ENCODE results near the gene NEK9.

DNA sequence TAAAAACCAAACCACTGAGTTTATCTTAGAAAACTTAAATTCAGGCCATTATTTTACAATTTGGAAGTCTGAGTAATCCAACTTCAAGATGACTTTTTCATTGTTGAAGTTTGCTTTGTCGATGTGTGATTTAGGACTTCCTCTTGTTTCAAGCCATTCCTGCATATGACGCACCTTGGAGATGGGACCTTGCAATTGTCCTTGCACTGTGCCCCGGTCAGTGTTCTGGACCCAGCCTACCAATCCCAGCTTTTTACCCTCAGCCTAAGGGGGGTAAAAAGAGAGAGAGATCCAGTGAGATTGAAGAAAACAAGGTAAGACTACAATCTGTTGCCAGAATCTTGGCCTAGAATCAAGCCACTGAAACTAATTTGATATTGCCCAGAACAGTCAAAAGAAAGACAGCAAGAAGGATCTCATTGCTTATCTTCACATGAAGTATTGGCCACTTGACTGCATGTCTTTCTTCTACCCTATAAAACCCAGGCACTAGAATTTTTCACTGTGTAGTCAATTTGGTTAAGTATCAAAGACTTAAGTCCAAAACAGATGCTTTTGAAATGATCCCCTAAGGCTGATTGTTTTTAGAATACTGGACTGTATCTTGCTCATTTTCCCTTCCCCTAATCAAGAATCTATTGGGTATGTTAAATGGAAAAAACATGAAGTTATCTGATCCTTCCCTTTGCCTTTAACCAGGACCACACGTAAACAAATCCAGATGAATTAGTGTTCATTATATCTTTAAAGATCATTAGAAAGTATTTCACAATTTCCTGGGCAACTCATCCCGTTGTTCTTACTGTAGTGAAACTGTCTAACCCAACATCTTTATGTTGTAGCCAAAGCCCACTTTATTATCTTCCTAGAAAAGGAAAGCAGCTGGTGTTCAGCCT, 73.2 kb downstream of the NEK9 start:
- TF ChIP-seq, protein P1, sequence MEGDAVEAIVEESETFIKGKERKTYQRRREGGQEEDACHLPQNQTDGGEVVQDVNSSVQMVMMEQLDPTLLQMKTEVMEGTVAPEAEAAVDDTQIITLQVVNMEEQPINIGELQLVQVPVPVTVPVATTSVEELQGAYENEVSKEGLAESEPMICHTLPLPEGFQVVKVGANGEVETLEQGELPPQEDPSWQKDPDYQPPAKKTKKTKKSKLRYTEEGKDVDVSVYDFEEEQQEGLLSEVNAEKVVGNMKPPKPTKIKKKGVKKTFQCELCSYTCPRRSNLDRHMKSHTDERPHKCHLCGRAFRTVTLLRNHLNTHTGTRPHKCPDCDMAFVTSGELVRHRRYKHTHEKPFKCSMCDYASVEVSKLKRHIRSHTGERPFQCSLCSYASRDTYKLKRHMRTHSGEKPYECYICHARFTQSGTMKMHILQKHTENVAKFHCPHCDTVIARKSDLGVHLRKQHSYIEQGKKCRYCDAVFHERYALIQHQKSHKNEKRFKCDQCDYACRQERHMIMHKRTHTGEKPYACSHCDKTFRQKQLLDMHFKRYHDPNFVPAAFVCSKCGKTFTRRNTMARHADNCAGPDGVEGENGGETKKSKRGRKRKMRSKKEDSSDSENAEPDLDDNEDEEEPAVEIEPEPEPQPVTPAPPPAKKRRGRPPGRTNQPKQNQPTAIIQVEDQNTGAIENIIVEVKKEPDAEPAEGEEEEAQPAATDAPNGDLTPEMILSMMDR (IDR thresholded peaks at IDR 0.05) = no peak
- no peak for TF ChIP-seq POLR2A (IDR thresholded peaks at IDR 0.05)
